GM23338 (cell line): ENCODE measurements around the gene CELF4. TPM values are rescaled to one million over a fixed set of nuclear protein-coding genes. Genes with fewer than 3 reads are reported as not detected.

ENCODE experiments used
- ATAC-seq: fragments of 200-7000 bp; cut with Tn5 transposase; 3 replicates; pipeline ENCODE4 v1.9.1; 2020
- DNase-seq: peaks from one replicate; pipeline ENCODE4 v3.0.0-alpha.2; 2015; ENCODE audit warnings: low spot score
- H2AFZ ChIP-seq: fragments of 200-600 bp; sonication (generic); 2 replicates; pipeline ENCODE4 v1.8.0; 2016; ENCODE audit warnings: antibody characterized with exemption, mild to moderate bottlenecking, moderate library complexity
- H3F3A ChIP-seq: fragments of 200-600 bp; sonication (generic); replicated peaks from 2 replicates; pipeline ENCODE4 v1.8.0; 2017; ENCODE audit warnings: antibody characterized with exemption, mixed run types, low read depth
- H3K27ac ChIP-seq: fragments of 200-600 bp; sonication (generic); 2 replicates; pipeline ENCODE4 v1.6.1; 2016; ENCODE audit warnings: low read depth
- H3K27me3 ChIP-seq: fragments of 200-600 bp; sonication (generic); 2 replicates; pipeline ENCODE4 v1.8.0; 2016; ENCODE audit warnings: mild to moderate bottlenecking, mixed run types, moderate library complexity; ENCODE audit not compliant: insufficient read depth
- H3K36me3 ChIP-seq: fragments of 200-600 bp; sonication (generic); 2 replicates; pipeline ENCODE4 v1.8.0; 2016; ENCODE audit warnings: mild to moderate bottlenecking; ENCODE audit not compliant: insufficient read depth
- H3K4me1 ChIP-seq: fragments of 200-600 bp; sonication (generic); 2 replicates; pipeline ENCODE4 v1.8.0; 2016; ENCODE audit warnings: mild to moderate bottlenecking, moderate library complexity; ENCODE audit not compliant: insufficient read depth
- H3K4me2 ChIP-seq: fragments of 200-600 bp; sonication (generic); 2 replicates; pipeline ENCODE4 v1.7.1; 2017; ENCODE audit warnings: mixed run types
- H3K4me3 ChIP-seq: fragments of 200-600 bp; sonication (generic); 2 replicates; pipeline ENCODE4 v1.6.1; 2016; ENCODE audit warnings: mixed run types
- H3K79me2 ChIP-seq: fragments of 200-600 bp; sonication (generic); replicated peaks from 2 replicates; pipeline ENCODE4 v1.8.0; 2017; ENCODE audit warnings: mild to moderate bottlenecking; ENCODE audit not compliant: insufficient read depth
- H3K9me2 ChIP-seq: fragments of 200-600 bp; sonication (generic); 2 replicates; pipeline ENCODE4 v1.8.0; 2017; ENCODE audit not compliant: insufficient read depth
- H4K20me1 ChIP-seq: fragments of 200-600 bp; sonication (generic); replicated peaks from 2 replicates; pipeline ENCODE4 v1.8.0; 2017; ENCODE audit warnings: mild to moderate bottlenecking; ENCODE audit not compliant: insufficient read depth
- H3K27ac Mint-ChIP-seq: 2 replicates; pipeline ENCODE4 v1.8.0; 2020; ENCODE audit warnings: inconsistent platforms, mild to moderate bottlenecking, moderate library complexity, mixed read lengths
- H3K27me3 Mint-ChIP-seq: 3 replicates; pipeline ENCODE4 v1.8.0; 2022; ENCODE audit warnings: low read depth, mild to moderate bottlenecking, moderate library complexity, mixed read lengths, inconsistent platforms; ENCODE audit not compliant: insufficient read depth, poor library complexity
- H3K36me3 Mint-ChIP-seq: 3 replicates; pipeline ENCODE4 v1.8.0; 2021; ENCODE audit warnings: low read depth, mild to moderate bottlenecking, inconsistent platforms, moderate library complexity, mixed read lengths
- H3K4me1 Mint-ChIP-seq: 3 replicates; pipeline ENCODE4 v1.8.0; 2020; ENCODE audit warnings: mild to moderate bottlenecking, inconsistent platforms, mixed read lengths
- H3K4me3 Mint-ChIP-seq: 3 replicates; pipeline ENCODE4 v1.8.0; 2021; ENCODE audit warnings: moderate library complexity, mild to moderate bottlenecking, inconsistent platforms, mixed read lengths
- H3K9me3 Mint-ChIP-seq: 3 replicates; pipeline ENCODE4 v1.8.0; 2020; ENCODE audit warnings: moderate library complexity, mild to moderate bottlenecking, inconsistent platforms, mixed read lengths
- CTCF ChIP-seq, 2 experiments: fragments of 200-600 bp in 1 of 2; sonication (generic) in 1 of 2; conservative IDR thresholded peaks; 2 replicates each; pipeline versions ENCODE4 v1.5.1 to v1.6.1; 2016 to 2017; ENCODE audit warnings: antibody characterized with exemption in 2 of 2, low read depth in 2 of 2, mild to moderate bottlenecking in 2 of 2, moderate library complexity in 1 of 2
- ETS1 ChIP-seq: IDR thresholded peaks from 2 replicates; pipeline ENCODE4 v1.6.1; 2016; ENCODE audit warnings: antibody characterized with exemption
- EZH2phosphoT487 ChIP-seq: fragments of 200-600 bp; sonication (generic); IDR thresholded peaks from one replicate; pipeline ENCODE4 v1.8.1; 2018; ENCODE audit warnings: antibody characterized with exemption; ENCODE audit not compliant: unreplicated experiment
- NANOG ChIP-seq: IDR thresholded peaks from 2 replicates; pipeline ENCODE4 v1.6.1; 2016; ENCODE audit warnings: antibody characterized with exemption, borderline replicate concordance
- POLR2AphosphoS5 ChIP-seq: IDR thresholded peaks from 2 replicates; pipeline ENCODE4 v1.6.1; 2016; ENCODE audit warnings: antibody characterized with exemption, low read depth
- REST ChIP-seq: IDR thresholded peaks from one replicate; pipeline ENCODE4 v1.6.1; 2018; ENCODE audit warnings: antibody characterized with exemption; ENCODE audit not compliant: unreplicated experiment
- STAT1 ChIP-seq: IDR thresholded peaks from one replicate; pipeline ENCODE4 v1.6.1; 2016; ENCODE audit warnings: antibody characterized with exemption; ENCODE audit not compliant: unreplicated experiment
- ZNF114 ChIP-seq: fragments of 250-450 bp; sonication (Bioruptor Pico); IDR thresholded peaks from 2 replicates; pipeline ENCODE4 v1.5.0; 2020; ENCODE audit warnings: mild to moderate bottlenecking, moderate library complexity
- ZNF331 ChIP-seq: fragments of 250-450 bp; sonication (Bioruptor Pico); IDR thresholded peaks from 2 replicates; pipeline ENCODE4 v1.5.0; 2020; ENCODE audit warnings: low read depth, mild to moderate bottlenecking, moderate library complexity
- ZNF462 ChIP-seq: fragments of 250-450 bp; sonication (Bioruptor Pico); IDR thresholded peaks from 2 replicates; pipeline ENCODE4 v1.5.0; 2020; ENCODE audit warnings: mild to moderate bottlenecking, moderate library complexity
- polyA plus RNA-seq: library from polyadenylated mRNA; unstranded; fragments of >200 nt; fragmentation: Nextera tagmentation; extraction: Ambion mirVana; gene quantifications from 2 replicates; pipeline ENCODE4 v1.2.1, GENCODE V29; 2016
- total RNA-seq: library from RNA; depleted of rRNA; stranded (reverse); fragments of >200 nt; shearing (Covaris generic); gene quantifications from 2 replicates; pipeline ENCODE4 v1.2.3, GENCODE V29; 2014

Gene CELF4
- total and polyA plus RNA-seq, 2 experiments from 2014 or later: 2.6 to 6.7 TPM

- Mint-ChIP-seq H3K4me3 (no peak overlapping the region), H3K27me3 (peaks cover 20% of the 10 kb centered on the region), H3K27ac (no peak overlapping the region), H3K36me3 (no peaks in the 10 kb centered on the region; the same call in 2 of the 3 replicates), H3K4me1 (peaks cover 37% of the 10 kb centered on the region), H3K9me3 (no peaks in the 10 kb centered on the region; the same call in 2 of the 3 replicates)
- no peak for TF ChIP-seq EZH2phosphoT487
- no peak for TF ChIP-seq ETS1
- no peak for TF ChIP-seq REST
- TF ChIP-seq ZNF114 (CRISPR knock-in tag): no peak
- no peak for TF ChIP-seq ZNF331 (CRISPR knock-in tag)
- TF ChIP-seq STAT1: no peak
- no peak for TF ChIP-seq ZNF462 (CRISPR knock-in tag)
- TF ChIP-seq POLR2AphosphoS5: no peak
- TF ChIP-seq NANOG: no peak
- TF ChIP-seq CTCF (conservative IDR thresholded peaks at IDR 0.05; ENCODE audit: low read depth in 2 of 2): no peak
- H3K9me2 ChIP-seq: no peaks in the 10 kb centered on the region; the same call in 1 of the 2 replicates
- DNase-seq (no peak), ATAC-seq (no peak)
- H3K27ac ChIP-seq: no peak overlapping the region
- H3K4me3 ChIP-seq: no peak overlapping the region
- H3F3A ChIP-seq: no peaks in the 10 kb centered on the region
- H3K4me1 ChIP-seq: peaks cover 13% of the 10 kb centered on the region; the same call in 1 of the 2 replicates
- H3K79me2 ChIP-seq: no peaks in the 10 kb centered on the region
- no peaks in the 10 kb centered on the region for H4K20me1 ChIP-seq
- no peaks in the 10 kb centered on the region for H3K36me3 ChIP-seq
- H2AFZ ChIP-seq: no peak overlapping the region
- no peak overlapping the region for H3K4me2 ChIP-seq
- no peaks in the 10 kb centered on the region for H3K27me3 ChIP-seq
These were observed 70.2 kb downstream of the CELF4 start for GRCh38 chr18:37495354-37495753.
